Measurements from ENCODE around the gene PRKCB.

PRKCB gene

DNA sequence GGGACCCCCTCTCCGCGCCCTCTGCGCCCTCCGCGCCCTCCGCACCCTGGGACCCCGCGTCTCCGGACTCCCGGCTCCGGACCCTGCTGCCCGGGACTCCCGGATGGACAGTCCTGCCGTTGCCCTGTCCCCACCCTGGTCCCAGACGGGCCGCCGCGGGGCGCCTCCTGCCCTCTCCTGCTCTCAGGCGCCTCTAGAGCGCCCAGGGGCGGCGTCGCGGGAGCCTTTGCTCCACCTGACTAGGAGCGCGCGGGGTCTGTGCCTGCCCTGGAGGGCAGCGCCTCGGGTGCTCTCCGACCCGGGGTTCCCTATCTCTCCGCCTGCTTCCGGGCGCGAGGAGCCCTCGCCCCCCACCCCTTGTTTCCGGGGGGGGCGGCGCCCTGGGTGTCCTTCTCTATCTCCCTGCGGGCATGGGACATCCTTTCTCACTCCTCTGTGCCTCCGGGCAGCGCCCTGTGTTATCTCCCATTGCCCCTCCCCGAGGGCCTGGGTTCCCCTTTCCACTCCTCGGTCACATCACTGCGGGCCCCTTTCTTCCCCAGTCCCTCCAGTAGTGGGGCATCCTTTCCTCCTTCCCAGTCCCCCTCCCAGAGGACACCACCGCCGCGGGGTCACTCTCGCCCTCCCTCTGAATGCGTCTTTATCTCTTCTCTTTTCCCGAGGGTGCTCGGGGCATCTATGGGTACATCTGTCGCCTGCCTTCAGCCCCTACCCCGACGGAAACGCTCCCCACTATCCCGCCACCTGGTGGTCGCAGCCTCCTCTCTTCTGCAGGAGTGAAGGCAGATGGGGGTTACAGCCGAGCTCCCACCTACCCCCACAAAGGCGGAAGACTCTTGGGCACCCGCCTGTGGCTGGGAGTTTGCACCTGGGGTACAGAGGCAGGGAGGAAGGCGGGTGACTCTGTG is 875 bp downstream of the PRKCB start:
- no peak for DNase-seq (ENCODE audit: low spot score)

DNA sequence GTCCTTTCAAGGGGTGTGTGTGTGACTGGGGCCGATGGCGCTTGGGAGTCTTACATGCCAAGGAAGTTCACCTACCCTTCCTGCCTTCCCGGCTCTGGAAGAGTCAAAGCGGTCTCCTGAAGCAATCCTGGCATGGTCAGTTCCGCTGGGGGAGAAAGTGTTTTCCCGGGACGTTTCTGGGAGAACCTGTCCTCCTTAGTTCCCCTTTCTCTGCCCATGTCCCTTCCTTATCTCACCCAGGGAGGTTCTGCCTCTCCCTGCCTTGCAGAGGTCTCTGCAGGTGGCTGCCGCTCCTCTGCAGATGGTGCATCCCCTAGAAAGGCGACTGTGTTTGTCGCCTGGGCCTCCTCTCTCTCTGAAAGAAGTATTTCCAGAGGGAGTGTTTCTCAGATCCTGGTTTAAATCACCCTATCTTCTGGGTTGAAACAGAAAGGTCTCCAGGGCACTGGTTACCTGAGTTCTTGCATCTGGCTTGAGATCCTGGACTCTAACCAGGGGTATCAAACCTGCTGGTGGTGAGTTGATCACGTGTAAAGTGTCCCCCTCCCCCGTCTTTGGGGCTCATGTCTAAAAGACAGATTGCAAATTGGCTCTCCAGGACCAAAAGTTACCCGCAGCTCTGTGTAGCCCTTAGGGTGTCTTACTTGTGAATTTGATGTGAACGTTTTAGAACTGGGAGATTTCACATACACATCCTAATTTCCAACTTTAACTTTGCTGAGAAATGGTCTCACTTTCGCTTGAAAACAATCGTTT is 1.9 kb downstream of the PRKCB start:
- no peak for DNase-seq (ENCODE audit: low spot score)

DNA sequence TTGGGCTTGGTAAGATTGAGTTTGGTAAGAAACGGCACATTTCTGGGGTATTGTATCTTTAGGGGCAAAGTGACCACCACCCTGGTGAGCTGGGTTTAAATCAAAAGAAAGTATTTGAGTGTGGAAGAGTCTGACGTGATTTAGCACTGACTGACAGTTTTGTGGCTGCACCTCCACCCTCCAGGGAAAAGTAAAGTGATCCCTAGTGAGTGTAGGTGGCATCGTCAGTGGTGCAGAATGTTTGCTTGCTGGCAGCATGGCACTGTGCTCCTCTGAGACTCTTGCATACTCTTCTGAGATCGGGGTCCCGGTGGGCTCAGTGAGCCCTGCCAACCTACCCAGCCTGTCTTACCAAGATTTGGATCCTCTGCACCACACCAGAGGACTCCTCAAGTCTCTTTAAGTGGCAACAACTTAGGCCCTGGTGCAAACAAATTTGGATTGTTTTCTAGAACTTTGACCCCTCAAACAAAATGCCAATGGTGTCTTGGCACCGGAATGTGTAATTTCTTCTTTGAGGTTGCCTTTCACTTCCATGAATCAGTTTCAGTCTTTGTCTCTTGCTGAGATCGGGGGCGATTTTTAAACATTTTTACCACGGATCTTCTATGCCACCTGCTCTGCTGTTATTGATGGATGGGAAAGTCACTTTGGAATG is 2.8 kb downstream of the PRKCB start:
- no peak for DNase-seq (ENCODE audit: low spot score)

DNA sequence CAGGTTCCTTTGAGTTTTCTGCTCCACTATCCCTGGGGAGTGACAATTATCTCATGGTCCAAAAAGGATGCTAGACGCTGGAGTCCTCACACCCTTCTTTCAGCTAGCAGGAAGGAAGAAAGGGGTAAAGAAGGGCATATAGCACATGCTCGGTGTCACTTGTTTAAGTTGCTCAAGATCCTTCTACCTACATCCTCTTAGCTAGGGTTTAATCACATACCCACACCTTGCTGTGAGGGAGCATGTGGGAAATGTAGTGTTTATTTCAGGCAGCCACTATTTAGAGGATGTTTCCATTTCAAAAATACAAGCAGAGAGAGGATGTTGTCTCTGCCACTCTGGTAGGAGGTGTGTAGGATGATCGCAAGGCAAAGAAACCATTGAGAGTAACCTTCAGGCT is 4.5 kb downstream of the PRKCB start:
- no peak for DNase-seq (ENCODE audit: low spot score)

DNA sequence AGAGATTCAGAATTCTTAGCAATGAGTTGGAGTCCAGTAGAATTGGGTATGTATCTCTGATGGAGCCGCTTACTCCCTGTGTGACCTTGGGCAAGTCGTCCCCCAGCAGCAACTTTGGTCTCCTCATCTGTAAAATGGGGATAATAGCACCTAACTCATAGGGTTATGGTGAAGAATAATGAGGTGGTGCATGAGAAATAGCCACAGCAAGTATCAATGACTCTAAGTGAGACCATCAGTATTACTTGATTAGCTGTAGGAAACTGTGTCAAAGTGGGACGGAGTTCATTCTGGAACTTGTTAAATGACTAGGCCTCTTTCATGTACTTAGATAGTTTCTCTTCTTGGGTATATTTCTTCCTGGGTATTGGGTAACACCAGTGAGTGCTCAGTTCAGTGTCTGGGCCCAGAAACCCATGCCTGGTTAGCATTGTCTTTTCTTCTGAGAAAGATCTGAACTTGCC is 6.4 kb downstream of the PRKCB start:
- no peak for DNase-seq (ENCODE audit: low spot score)

DNA sequence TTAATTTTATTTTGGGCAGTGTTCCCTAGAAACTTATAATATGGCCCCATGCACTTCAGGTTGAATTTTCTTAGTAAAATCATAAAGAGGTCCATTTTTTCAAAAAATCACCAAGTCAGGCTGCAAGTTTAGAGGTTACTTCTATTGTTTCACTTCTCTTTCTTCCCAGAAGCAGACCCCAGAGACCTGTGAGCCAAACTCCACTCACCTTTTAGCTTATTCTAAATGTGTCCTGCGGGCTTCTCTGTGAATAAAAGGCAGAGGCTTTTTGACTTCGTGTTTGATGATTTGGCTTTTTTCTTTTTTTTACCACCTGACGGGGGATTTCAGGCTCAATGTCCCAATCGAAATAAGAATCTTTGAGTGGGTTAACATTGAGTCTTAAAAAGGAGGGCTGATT is 7.4 kb downstream of the PRKCB start:
- DNase-seq (ENCODE audit: low spot score) = no peak

DNA sequence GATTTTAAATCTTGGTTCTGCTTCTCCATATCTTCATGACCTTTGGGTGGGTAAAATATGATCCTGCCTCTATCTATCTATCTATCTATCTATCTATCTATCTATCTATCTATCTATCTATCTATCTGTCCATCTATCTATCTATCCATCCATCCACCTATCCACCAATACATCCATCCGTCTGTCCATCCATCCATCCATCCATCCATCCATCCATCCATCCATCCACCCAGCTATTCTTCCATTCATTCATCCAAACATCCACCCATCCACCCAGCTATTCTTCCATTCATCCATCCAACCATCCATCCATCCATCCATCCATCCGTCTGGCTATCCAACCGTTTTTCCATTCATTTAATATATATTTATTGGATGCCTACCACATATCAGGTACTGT is 11.5 kb downstream of the PRKCB start:
- no peak for DNase-seq (ENCODE audit: low spot score)

DNA sequence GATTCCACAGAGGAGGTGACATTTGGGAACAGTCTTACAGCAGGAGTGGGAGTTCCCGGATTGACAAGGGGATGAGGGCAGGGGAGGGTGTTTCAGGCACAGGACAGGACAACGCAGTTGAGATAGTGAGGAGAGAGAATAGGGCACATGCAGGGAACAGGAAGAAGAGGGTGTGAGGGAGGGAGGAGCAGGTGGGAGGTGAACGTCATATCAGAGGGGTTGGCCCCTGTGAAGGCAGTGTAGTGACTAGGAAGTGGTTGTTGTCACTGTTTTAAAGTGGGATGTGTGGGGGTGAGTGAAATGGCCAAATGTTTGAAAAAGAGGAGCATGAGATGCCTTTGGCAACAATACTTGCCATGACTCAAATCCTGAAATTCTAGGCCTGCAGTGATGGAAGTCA is 12.2 kb downstream of the PRKCB start:
- no peak for DNase-seq (ENCODE audit: low spot score)

DNA sequence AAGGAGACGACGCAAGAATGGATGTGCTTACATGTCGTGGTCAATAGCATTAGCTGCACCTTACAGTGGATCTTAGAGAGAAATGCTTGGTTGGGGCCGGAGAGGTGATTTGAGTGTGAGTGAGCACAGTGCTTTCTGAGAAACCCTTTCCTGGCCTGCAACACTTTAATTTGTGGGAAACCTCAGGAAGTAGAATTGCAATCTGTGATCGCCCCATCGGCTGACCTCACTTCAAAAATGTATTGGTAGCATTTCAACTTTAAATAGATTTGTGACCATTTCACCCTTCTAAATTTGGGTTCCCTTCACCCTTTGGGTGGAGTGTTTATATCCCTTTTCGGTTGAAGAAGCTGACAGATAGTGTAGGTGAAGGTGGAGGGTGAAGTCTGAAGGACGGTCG is 13.2 kb downstream of the PRKCB start:
- DNase-seq (ENCODE audit: low spot score) = no peak

DNA sequence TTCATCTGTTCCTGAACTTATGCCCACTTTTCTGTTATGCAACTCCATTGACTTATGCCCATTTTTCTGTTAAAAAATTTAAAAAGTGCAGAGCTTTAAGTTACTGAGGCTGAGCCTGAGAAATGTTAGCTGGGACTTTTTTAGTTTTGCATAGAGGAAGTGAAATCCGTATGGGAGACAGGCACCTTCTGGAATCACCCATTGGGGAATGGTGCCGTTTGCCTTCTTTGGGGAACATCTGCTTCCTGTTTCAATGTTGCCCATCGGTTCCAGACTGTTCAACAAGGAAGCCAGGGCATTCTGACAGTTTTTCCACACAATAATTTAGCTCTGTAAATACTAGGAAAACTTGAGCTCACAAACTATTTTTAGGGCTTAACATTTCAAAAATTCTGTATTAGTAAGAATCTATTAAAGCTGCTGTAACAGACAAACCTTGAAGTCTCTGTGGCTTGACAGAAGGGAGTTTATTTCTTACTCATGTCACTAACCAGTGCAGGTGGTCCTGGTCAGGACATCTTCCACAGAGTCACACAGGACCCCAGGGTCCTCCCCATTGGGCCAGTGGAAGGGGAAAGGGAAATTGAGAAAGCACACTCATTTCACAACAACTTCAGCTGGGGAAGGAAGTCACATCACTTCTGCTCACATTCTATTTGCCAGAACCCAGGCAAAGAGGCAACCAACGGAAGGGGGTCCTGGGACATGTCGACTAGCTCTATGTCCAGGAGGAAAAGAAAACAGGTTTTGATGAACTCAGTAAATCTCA is 17.2 kb downstream of the PRKCB start:
- no peak for DNase-seq (ENCODE audit: low spot score)

DNA sequence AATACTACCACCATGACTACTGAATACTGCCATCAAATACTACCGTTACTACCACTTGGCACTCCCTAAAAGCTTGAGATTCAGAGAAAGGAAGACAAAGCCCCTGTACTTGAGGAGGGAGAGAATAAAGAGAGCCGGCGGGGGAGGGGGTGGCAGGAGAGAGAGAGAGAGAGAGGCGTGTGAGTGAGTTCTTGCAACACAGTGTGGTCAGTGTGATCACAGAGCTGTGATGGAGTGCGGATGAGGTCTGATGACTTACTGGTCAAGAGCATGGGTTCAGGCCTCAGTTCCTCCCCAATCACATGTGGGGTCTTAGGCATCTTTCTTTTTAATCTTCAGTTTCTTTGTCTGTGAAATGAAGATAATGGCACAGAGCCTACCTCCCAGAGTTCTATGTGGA is 19.2 kb downstream of the PRKCB start:
- no peak for DNase-seq (ENCODE audit: low spot score)

DNA sequence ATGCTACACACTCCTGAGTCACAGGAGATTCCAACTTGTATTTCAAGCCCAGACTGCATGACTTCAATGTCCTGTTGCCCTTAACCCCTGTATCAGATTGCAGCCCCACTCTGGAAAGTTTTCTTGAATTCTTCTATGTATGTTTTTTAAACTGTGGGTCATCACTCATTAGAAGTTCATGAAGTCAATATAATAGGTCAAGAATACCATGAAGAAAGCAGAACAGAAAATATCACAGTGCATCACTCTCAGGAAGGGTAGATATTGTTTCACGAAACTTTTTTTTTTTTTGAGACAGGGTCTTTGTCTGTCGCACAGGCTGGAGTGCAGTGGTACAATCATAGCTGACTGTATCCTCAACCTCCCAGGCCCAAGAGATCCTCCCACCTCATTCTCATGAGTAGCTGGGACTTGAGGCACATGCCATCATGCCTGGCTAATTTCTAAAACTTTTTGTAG is 20.5 kb downstream of the PRKCB start:
- DNase-seq (ENCODE audit: low spot score) = no peak

DNA sequence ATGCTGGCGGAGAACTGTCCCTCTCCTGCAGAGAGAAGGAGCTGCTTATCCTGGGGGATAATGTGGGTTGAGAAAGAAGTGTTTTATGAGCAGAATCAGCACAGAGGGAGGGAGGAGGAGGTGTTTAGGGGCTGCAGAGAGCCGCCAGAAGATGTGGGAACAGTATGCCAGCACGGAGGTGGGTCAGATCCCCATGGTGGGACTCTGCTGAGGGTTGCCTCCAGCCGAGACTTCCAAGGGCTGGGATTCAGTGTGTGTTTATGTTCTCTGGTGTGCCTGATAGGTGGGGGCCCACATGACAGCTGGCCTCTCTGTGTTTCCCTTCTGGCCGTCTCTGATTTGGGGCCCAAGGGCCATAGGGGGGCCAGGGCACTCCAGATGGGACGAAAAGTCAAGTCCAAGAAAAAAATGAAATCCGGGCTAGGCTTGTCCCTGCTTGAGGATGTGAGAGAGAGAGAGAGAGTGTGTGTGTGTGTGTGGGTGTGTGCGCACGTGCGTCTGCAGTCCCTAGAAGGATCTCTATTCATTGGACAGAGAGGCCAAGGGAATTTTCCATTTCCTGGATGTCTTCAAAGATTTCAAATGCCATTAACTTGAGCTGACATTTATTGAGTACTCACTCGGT is 21.6 kb downstream of the PRKCB start:
- no peak for DNase-seq (ENCODE audit: low spot score)

DNA sequence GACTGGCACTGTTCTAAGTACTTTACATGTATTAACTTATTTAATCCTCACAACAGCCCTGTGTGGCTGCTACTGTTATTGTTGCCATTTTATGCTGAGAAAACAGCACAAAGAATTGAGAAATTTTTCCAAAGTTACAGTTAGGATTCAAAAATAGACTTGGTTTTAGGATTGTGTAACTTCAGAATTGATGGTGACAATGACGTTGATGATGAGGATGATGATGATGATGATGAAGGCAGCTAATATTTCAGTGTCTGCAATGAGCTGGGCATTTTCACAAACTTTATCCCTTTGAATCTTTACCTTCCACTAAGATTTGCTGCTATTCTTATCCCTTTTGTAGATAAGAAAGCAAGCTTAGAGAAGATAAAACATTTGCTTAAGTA is 22.1 kb downstream of the PRKCB start:
- no peak for DNase-seq (ENCODE audit: low spot score)

DNA sequence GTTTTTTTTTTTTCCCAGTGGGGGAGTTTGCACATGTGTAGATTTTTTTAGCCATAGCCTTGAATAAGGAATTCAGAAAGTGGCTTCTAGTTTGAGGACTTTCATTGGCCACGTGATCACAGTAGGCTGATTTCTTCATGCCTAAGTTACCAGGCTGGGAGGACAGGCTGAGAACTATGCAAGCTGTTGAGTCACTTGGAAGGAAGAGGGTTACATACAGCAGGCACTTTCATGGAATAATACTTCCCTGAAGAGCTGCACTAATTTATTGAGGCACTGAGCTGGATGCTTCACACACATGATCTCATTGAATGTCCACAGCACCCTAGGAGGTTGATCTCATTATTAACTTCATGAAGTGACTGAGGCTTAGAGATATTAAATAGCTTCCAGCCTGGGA is 22.8 kb downstream of the PRKCB start:
- DNase-seq (ENCODE audit: low spot score) = no peak

DNA sequence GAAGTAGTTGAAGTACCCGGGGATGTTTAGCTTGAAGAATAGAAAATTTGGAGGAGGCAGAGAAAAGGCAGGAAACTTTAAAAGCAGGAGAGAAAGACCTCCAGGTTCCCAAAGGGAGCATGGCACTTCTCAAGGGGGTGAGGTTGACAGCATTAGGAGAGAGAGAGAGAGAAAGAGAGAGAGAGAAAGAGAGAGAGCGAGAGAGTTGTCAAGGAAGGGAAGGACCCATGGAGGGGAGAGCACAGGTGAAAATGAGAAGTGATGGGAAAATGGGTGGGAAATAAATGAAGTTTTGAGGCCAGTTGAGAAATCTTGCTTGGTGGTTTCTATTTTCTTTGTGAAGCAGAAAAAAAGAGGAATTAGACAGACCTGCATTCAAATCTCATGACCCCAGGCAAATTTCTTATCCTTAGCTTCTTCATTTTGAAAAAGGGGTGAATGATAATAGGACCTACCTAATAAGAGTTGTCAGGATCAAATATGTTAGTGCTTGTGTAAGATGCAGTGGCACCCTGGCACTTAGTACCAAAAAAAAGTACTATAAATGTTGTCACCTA is 24.0 kb downstream of the PRKCB start:
- DNase-seq (ENCODE audit: low spot score) = no peak

DNA sequence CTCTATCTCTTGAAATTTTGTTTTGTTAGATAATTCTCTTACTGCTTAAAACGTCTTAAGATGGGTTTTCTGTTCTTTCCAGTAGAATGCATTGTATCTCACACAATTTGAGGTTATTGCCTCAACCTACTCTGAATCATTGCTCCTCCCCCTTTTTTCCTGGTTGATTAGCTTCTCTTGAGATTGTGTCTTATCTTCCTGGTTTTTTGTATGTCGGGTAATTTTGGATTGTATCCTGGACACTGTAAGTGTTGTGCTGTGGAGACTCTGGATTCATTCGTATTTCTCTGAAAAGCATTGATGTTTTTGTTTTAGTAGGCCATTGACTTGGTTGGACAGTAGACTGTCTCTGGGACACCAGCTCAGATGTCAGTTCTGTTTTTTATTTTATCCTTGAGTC is 26.1 kb downstream of the PRKCB start:
- no peak for DNase-seq (ENCODE audit: low spot score)

DNA sequence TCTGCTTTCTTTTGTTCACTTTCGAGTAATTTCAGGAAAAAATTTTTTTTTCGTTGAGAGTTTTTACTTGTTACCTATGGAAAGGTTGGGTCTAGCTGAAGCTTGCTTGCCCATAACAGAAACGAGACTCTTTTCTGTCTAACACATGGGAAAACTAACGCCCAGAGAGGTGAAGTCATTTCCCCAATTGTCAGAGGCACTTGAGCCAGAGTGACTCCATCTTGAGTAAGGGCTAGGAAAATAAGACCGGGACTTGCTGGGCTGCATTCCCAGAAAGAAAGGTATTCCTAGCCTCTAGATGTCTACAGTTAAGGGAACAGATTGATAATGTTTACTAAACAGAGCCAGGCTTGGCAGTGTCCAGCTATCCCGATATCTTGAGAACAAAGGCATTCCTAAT is 26.8 kb downstream of the PRKCB start:
- no peak for DNase-seq (ENCODE audit: low spot score)

DNA sequence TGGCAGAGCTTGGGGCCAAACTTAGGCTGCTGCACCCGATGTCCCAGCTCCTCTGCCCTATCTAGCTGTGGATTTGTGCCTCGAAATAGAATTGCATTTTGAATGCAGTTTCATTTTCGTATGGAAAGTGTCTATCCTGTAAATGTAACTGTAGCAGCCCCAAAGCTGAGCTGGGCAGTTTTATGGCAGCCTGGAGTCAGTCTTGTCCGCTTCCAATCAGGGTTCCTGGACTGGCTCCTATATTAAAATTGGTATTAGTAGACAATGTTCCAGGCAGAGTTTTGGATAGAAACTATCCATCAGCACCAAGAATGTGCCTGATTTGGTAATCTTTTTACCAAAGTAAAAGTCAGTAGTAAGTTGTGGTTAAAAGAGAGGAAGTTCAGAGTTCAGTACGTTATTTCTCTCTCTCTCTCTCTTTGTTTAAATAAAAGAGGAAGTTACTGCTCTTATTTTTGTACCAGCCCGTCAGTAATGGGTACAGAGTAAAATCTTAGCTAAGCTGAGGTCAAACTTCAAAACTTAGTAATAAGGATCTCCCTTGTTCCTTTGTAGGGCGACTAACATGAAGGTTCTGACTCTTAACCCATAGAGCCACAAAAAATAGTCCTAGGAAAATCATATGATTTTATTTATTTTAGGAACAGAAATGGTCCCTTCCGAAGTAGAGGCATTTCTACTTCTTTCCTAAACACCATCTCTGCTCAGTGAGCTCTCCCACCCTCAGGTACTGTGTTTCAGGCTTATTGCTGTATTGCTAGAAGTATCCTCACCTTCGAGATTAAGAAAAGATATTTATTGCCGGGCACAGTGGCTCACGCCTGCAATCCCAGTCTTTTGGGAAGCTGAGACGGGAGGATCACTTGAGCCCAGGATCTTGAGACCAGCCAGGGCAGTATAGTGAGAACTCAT is 28.0 kb downstream of the PRKCB start:
- no peak for DNase-seq (ENCODE audit: low spot score)

DNA sequence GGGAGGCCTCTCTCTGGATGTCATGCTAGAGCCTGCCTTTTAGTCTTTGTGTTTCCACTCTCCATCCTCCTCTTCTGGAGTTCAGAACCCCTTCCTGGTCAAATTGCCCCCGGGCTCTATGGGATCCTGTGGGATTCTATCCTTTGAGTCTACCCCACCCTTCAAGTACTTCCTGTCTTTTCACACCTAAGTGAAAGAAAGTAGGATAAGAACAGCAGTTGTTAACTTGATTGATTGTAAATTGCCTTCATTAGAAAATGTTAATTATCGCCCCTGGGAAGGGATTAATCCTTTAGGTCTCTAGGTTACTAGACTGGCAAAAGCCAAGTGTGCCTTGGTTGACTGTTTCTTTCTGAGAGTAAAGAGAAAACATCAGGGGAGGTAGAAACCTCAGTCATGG is 30.1 kb downstream of the PRKCB start:
- DNase-seq (ENCODE audit: low spot score) = no peak

All from hepatic stellate cell (primary cell).